Endothelial cell of umbilical vein (primary cell): ENCODE data around the gene SLC29A3. TPM values are rescaled to one million over a fixed set of nuclear protein-coding genes. Genes with fewer than 3 reads are reported as not detected.
A peak's percentile ranks its signal among the peaks of the same experiment; 100 is the strongest.

Source experiments
- BruUV-seq: library from RNA; stranded (reverse); fragments of 400-500 nt; replicated peaks from 2 replicates; lab custom pipeline; 2021; lab: Mats Ljungman, UMichigan
- CTCF ChIA-PET: fragments of 300-600, 350-600 bp; sonication (Branson Sonifier 250); formaldehyde crosslinking; loops from one replicate; lab custom pipeline; 2021; ENCODE audit warnings: antibody characterized with exemption, inconsistent platforms; lab: Charles Lee
- POLR2A ChIA-PET: fragments of 300-600, 350-600 bp; sonication (Branson Sonifier 250); formaldehyde crosslinking; loops from one replicate; lab custom pipeline; 2021; ENCODE audit warnings: antibody characterized with exemption, inconsistent platforms; lab: Charles Lee
- DNase-seq: peaks from one replicate; pipeline ENCODE4 v3.0.0-alpha.2; 2011; ENCODE audit warnings: low read depth, low spot score
- FAIRE-seq: peaks from 2 replicates; lab custom pipeline; 2011; peaks lifted over from hg19 to GRCh38; lab: Jason Lieb, UNC
- H2AFZ ChIP-seq: 2 replicates; pipeline ENCODE4 v1.6.0; 2012; ENCODE audit warnings: low read depth, low read length, control low read depth, inconsistent platforms
- H3K27ac ChIP-seq: 2 replicates; pipeline ENCODE4 v1.5.1; 2011; ENCODE audit warnings: low read depth, mild to moderate bottlenecking, control low read depth, low read length, moderate library complexity; ENCODE audit not compliant: insufficient read depth
- H3K27me3 ChIP-seq, 2 experiments: 2 replicates each; pipeline versions ENCODE4 v1.6.0 to v1.6.1; 2011; ENCODE audit warnings: low read length in 2 of 2, mixed read lengths in 1 of 2; ENCODE audit not compliant: control insufficient read depth in 2 of 2, insufficient read depth in 2 of 2
- H3K36me3 ChIP-seq, 2 experiments: 2 replicates in 1 of 2; 3 replicates in 1 of 2; pipeline ENCODE4 v1.5.1; 2011; ENCODE audit warnings: low read length in 2 of 2, mild to moderate bottlenecking in 1 of 2, moderate library complexity in 1 of 2; ENCODE audit not compliant: control insufficient read depth in 2 of 2, insufficient read depth in 2 of 2; ENCODE audit errors: extremely low read depth in 1 of 2
- H3K4me1 ChIP-seq: 3 replicates; pipeline ENCODE4 v1.5.1; 2011; ENCODE audit warnings: mild to moderate bottlenecking, low read length; ENCODE audit not compliant: control insufficient read depth, insufficient read depth; ENCODE audit errors: extremely low read depth
- H3K4me2 ChIP-seq: 2 replicates; pipeline ENCODE4 v1.6.1; 2011; ENCODE audit warnings: low read length, control low read depth, mixed read lengths; ENCODE audit not compliant: insufficient read depth
- H3K4me3 ChIP-seq, 3 experiments: fragments of 200-600 bp in 1 of 3; sonication (generic), shearing (Covaris generic) in 1 of 3; replicated peaks in 1 of 3; 2 replicates each; pipeline ENCODE4 v1.5.1; 2011 to 2016; ENCODE audit warnings: control low read depth in 3 of 3, low read length in 3 of 3, mild to moderate bottlenecking in 2 of 3, inconsistent platforms in 1 of 3, low read depth in 1 of 3, moderate library complexity in 1 of 3; ENCODE audit not compliant: insufficient read depth in 1 of 3
- H3K79me2 ChIP-seq: 2 replicates; pipeline ENCODE4 v1.6.0; 2012; ENCODE audit warnings: low read length, inconsistent platforms; ENCODE audit not compliant: control insufficient read depth, insufficient read depth
- H3K9ac ChIP-seq: replicated peaks from 2 replicates; pipeline ENCODE3; 2011; ENCODE audit warnings: low read length, control low read depth; ENCODE audit not compliant: insufficient read depth; ENCODE audit errors: extremely low read depth
- H3K9me1 ChIP-seq: replicated peaks from 3 replicates; pipeline ENCODE4 v1.6.0; 2011; ENCODE audit warnings: mild to moderate bottlenecking, low read length; ENCODE audit not compliant: control insufficient read depth, insufficient read depth; ENCODE audit errors: extremely low read depth
- H3K9me3 ChIP-seq: replicated peaks from 2 replicates; pipeline ENCODE4 v1.5.1; 2012; ENCODE audit warnings: low read length, inconsistent platforms; ENCODE audit not compliant: control insufficient read depth, insufficient read depth
- H4K20me1 ChIP-seq: replicated peaks from 2 replicates; pipeline ENCODE3; 2011; ENCODE audit warnings: mild to moderate bottlenecking, low read length; ENCODE audit not compliant: control insufficient read depth, insufficient read depth; ENCODE audit errors: extremely low read depth
- CTCF ChIP-seq, 2 donors: IDR thresholded peaks; 1 replicate in 1 of 2; 2 replicates in 1 of 2; pipeline ENCODE4 v1.5.1; 2011; ENCODE audit warnings: low read length in 2 of 2, mild to moderate bottlenecking in 2 of 2, moderate library complexity in 2 of 2, control low read depth in 1 of 2, inconsistent platforms in 1 of 2, low read depth in 1 of 2; ENCODE audit not compliant: insufficient read depth in 1 of 2; ENCODE audit errors: extremely low read depth in 1 of 2
- EZH2 ChIP-seq: IDR thresholded peaks from 2 replicates; pipeline ENCODE4 v1.6.1; 2012; ENCODE audit warnings: borderline replicate concordance, low read depth, mild to moderate bottlenecking, moderate library complexity, low read length, inconsistent platforms; ENCODE audit not compliant: severe bottlenecking
- FOS ChIP-seq: IDR thresholded peaks from 2 replicates; pipeline ENCODE4 v1.6.1; 2011; ENCODE audit warnings: mild to moderate bottlenecking, low read length, moderate library complexity, borderline replicate concordance; ENCODE audit not compliant: insufficient read depth
- GATA2 ChIP-seq: IDR thresholded peaks from 2 replicates; pipeline ENCODE4 v1.7.0; 2011; ENCODE audit warnings: low read depth, mild to moderate bottlenecking, moderate library complexity, mixed read lengths, low read length; ENCODE audit not compliant: insufficient read length, insufficient read depth
- JUN ChIP-seq: IDR thresholded peaks from 2 replicates; pipeline ENCODE4 v1.6.1; 2011; ENCODE audit warnings: borderline replicate concordance, low read depth; ENCODE audit not compliant: insufficient read length, insufficient read depth
- MAX ChIP-seq: IDR thresholded peaks from 2 replicates; pipeline ENCODE4 v1.6.1; 2011; ENCODE audit not compliant: insufficient read depth, insufficient read length
- MYC ChIP-seq: IDR thresholded peaks from one replicate; pipeline ENCODE4 v1.6.1; 2011; ENCODE audit warnings: mild to moderate bottlenecking, low read depth, low read length
- POLR2A ChIP-seq: IDR thresholded peaks from 2 replicates; pipeline ENCODE4 v1.6.1; 2012; ENCODE audit warnings: low read depth, mild to moderate bottlenecking, control low read depth, low read length
- POLR2AphosphoS5 ChIP-seq: IDR thresholded peaks from 2 replicates; pipeline ENCODE4 v1.6.1; 2012; ENCODE audit warnings: low read depth, mild to moderate bottlenecking, control low read depth, low read length, moderate library complexity; ENCODE audit not compliant: insufficient read depth
- dilution Hi-C: fragments of 300-500 bp; cut with MboI; formaldehyde crosslinking; loops from one replicate; pipeline ENCODE4 v1.15.0; 2019; ENCODE audit warnings: low sequenced_read_pairs; ENCODE audit not compliant: extremely low pct_ligation_motif_present
- intact Hi-C: fragments of 100-400 bp; cut with micrococcal nuclease; formaldehyde crosslinking; loops from one replicate; pipeline ENCODE4 v1.10.0; 2022
- polyA plus RNA-seq, 4 experiments: library from polyadenylated mRNA; depleted of rRNA in 3 of 4; stranded (reverse) in 3 of 4; unstranded in 1 of 4; fragments of >200 nt; gene quantifications; 2 replicates each; pipeline versions ENCODE4 v1.2.1 to v1.2.3, GENCODE V29; 2011 to 2012; ENCODE audit warnings: missing spikeins in 1 of 4
- total RNA-seq: library from RNA; stranded (reverse); gene quantifications from 2 replicates; pipeline ENCODE4 v1.2.3, GENCODE V29; 2021

SLC29A3 gene
- total and polyA plus RNA-seq, 2 donors (not counting 3 experiments of a cell fraction or from before 2014, with no cell fraction given) = 5.0 to 9.1 TPM

- no peaks in the 10 kb centered on the region for H3K79me2 ChIP-seq
- DNase-seq (peak; percentile 28), FAIRE-seq (no peak)
- no peak overlapping the region for H3K4me2 ChIP-seq
- CTCF ChIA-PET = interaction anchor here (0.6 to 8.0 kb wide), 16 partner anchors 21 to 734 kb away, joined by 3 to 111 read pairs (median 6); no protein-coding TSS in a partner anchor
- no peak overlapping the region for H3K9ac ChIP-seq
- TF ChIP-seq POLR2A (no peak), FOS (no peak), CTCF (IDR thresholded peaks at IDR 0.05; ENCODE audit: extremely low read depth in 1 of 2, insufficient read depth in 1 of 2, low read depth in 1 of 2, low read length in 2 of 2) (peak; percentile 40 to 81)
- POLR2A ChIA-PET = no interaction called here
- no peaks in the 10 kb centered on the region for H3K9me3 ChIP-seq
- no peaks in the 10 kb centered on the region for H4K20me1 ChIP-seq
- H3K36me3 ChIP-seq = no peaks in the 10 kb centered on the region
- H3K4me3 ChIP-seq = no peak overlapping the region
- no peaks in the 10 kb centered on the region for H3K9me1 ChIP-seq
- dilution Hi-C loops (no loop called here), intact Hi-C loops (loop anchor here (1.0 to 10.0 kb wide), 5 partner anchors 256 to 581 kb away; no protein-coding TSS in a partner anchor)
- no peak overlapping the region for H2AFZ ChIP-seq
- BruUV-seq = no TSS peak
- no peaks in the 10 kb centered on the region for H3K4me1 ChIP-seq
- H3K27me3 ChIP-seq = peaks cover 16 to 20% of the 10 kb centered on the region in 2 experiments
- no peak overlapping the region for H3K27ac ChIP-seq
Observed at GRCh38 chr10:71314028-71314693, 4.9 kb upstream of the SLC29A3 start.

- Histone ChIP-seq H3K9me1 (no peaks in the 10 kb centered on the region), H3K79me2 (no peaks in the 10 kb centered on the region), H3K36me3 (no peaks in the 10 kb centered on the region), H3K4me3 (no peak overlapping the region), H4K20me1 (no peaks in the 10 kb centered on the region), H3K9ac (no peak overlapping the region), H3K4me2 (no peak overlapping the region), H3K4me1 (peaks cover 2% of the 10 kb centered on the region), H3K27ac (no peak overlapping the region), H3K27me3 (peaks cover 11 to 20% of the 10 kb centered on the region in 2 experiments), H3K9me3 (no peaks in the 10 kb centered on the region), H2AFZ (no peak overlapping the region)
- FAIRE-seq = no peak
- TF ChIP-seq FOS (no peak), POLR2A (no peak), CTCF (IDR thresholded peaks at IDR 0.05; ENCODE audit: extremely low read depth in 1 of 2, insufficient read depth in 1 of 2, low read depth in 1 of 2, low read length in 2 of 2) (no peak), POLR2AphosphoS5 (no peak), JUN (no peak), MAX (no peak), MYC (no peak), EZH2 (no peak), GATA2 (no peak)
- dilution Hi-C loops = no loop called here
- ChIA-PET CTCF (interaction anchor here (0.6 to 8.0 kb wide), 14 partner anchors 21 to 581 kb away, joined by 3 to 111 read pairs (median 6); no protein-coding TSS in a partner anchor), POLR2A (no interaction called here)
- no peak for DNase-seq
- intact Hi-C loops = loop anchor here (1.0 to 10.0 kb wide), 5 partner anchors 256 to 580 kb away; no protein-coding TSS in a partner anchor
- BruUV-seq = no TSS peak
Observed at GRCh38 chr10:71314694-71315225, 4.3 kb upstream of the SLC29A3 start.
